SH-SY5Y (cell line): ENCODE data around the gene PLEKHN1.

Experiments
- GATA2 ChIP-seq: IDR thresholded peaks from 2 replicates; pipeline ENCODE4 v1.6.1; 2011; ENCODE audit warnings: mild to moderate bottlenecking, low read depth, low read length
- GATA3 ChIP-seq: IDR thresholded peaks from 2 replicates; pipeline ENCODE4 v1.6.1; 2011; ENCODE audit warnings: low read depth, mild to moderate bottlenecking, low read length, moderate library complexity

GRCh38 chr1:1000357-1001056 is 34.2 kb downstream of the PLEKHN1 start:
- TF ChIP-seq GATA2 (no peak), GATA3 (no peak)
